Measurements from ENCODE around the gene MT1A. TPM values are rescaled to one million over a fixed set of nuclear protein-coding genes. Genes with fewer than 3 reads are reported as not detected.

The MT1A gene
- total RNA-seq, 1 experiment from 2014 or later: 2.8 TPM

DNA sequence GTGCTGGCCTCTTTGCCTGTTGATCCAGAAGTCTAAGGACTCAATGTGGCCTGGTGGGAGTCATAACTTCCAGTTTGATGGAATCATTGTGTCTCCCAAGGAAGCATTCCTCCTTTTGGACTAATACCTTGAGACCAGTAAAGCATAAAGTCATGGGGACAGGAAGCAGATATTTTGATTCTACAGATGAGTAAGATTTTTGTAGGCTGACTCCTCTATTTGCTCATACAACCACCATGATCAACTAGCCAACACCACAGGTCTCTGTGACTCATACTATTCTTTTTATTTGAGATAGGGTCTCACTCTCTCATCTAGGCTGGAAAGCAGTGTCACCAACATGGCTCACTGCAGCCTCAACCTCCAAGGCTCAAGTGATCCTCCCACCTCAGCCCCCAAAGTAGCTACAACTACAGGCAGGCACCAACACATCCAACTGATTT, 23.9 kb upstream of the MT1A start:
- Mint-ChIP-seq H3K27me3 (ENCODE audit: low read depth) (peaks cover 93% of the 10 kb centered on the region), H3K27ac (no peak overlapping the region), H3K4me3 (no peak overlapping the region), H3K36me3 (no peaks in the 10 kb centered on the region), H3K4me1 (peaks cover 42% of the 10 kb centered on the region), H3K9me3 (no peaks in the 10 kb centered on the region)
- ChIA-PET POLR2A (no interaction called here), CTCF (no interaction called here)
- no peak for DNase-seq (ENCODE audit: low spot score)
- TF ChIP-seq RORB (CRISPR knock-in tag; IDR thresholded peaks at IDR 0.05) (no peak), EMX1 (CRISPR knock-in tag; IDR thresholded peaks at IDR 0.05) (no peak), RELA (CRISPR knock-in tag; IDR thresholded peaks at IDR 0.05; ENCODE audit: borderline replicate concordance) (no peak), HMGA2 (CRISPR knock-in tag; IDR thresholded peaks at IDR 0.05) (no peak), TEAD4 (CRISPR knock-in tag; IDR thresholded peaks at IDR 0.05) (no peak), NR1H2 (CRISPR knock-in tag; IDR thresholded peaks at IDR 0.05) (no peak)
- TF ChIP-seq, protein P1, sequence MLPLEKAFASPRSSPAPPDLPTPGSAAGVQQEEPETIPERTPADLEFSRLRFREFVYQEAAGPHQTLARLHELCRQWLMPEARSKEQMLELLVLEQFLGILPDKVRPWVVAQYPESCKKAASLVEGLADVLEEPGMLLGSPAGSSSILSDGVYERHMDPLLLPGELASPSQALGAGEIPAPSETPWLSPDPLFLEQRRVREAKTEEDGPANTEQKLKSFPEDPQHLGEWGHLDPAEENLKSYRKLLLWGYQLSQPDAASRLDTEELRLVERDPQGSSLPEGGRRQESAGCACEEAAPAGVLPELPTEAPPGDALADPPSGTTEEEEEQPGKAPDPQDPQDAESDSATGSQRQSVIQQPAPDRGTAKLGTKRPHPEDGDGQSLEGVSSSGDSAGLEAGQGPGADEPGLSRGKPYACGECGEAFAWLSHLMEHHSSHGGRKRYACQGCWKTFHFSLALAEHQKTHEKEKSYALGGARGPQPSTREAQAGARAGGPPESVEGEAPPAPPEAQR (CRISPR knock-in tag; IDR thresholded peaks at IDR 0.05): no peak
- TF ChIP-seq, protein P2, sequence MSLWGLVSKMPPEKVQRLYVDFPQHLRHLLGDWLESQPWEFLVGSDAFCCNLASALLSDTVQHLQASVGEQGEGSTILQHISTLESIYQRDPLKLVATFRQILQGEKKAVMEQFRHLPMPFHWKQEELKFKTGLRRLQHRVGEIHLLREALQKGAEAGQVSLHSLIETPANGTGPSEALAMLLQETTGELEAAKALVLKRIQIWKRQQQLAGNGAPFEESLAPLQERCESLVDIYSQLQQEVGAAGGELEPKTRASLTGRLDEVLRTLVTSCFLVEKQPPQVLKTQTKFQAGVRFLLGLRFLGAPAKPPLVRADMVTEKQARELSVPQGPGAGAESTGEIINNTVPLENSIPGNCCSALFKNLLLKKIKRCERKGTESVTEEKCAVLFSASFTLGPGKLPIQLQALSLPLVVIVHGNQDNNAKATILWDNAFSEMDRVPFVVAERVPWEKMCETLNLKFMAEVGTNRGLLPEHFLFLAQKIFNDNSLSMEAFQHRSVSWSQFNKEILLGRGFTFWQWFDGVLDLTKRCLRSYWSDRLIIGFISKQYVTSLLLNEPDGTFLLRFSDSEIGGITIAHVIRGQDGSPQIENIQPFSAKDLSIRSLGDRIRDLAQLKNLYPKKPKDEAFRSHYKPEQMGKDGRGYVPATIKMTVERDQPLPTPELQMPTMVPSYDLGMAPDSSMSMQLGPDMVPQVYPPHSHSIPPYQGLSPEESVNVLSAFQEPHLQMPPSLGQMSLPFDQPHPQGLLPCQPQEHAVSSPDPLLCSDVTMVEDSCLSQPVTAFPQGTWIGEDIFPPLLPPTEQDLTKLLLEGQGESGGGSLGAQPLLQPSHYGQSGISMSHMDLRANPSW (CRISPR knock-in tag; conservative IDR thresholded peaks at IDR 0.05; ENCODE audit: low read depth): no peak
- TF ChIP-seq, protein P3, sequence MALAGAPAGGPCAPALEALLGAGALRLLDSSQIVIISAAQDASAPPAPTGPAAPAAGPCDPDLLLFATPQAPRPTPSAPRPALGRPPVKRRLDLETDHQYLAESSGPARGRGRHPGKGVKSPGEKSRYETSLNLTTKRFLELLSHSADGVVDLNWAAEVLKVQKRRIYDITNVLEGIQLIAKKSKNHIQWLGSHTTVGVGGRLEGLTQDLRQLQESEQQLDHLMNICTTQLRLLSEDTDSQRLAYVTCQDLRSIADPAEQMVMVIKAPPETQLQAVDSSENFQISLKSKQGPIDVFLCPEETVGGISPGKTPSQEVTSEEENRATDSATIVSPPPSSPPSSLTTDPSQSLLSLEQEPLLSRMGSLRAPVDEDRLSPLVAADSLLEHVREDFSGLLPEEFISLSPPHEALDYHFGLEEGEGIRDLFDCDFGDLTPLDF (CRISPR knock-in tag; IDR thresholded peaks at IDR 0.05): no peak
- TF ChIP-seq, protein P4, sequence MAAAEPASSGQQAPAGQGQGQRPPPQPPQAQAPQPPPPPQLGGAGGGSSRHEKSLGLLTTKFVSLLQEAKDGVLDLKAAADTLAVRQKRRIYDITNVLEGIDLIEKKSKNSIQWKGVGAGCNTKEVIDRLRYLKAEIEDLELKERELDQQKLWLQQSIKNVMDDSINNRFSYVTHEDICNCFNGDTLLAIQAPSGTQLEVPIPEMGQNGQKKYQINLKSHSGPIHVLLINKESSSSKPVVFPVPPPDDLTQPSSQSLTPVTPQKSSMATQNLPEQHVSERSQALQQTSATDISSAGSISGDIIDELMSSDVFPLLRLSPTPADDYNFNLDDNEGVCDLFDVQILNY (CRISPR knock-in tag; IDR thresholded peaks at IDR 0.05): no peak
- TF ChIP-seq, protein P5, sequence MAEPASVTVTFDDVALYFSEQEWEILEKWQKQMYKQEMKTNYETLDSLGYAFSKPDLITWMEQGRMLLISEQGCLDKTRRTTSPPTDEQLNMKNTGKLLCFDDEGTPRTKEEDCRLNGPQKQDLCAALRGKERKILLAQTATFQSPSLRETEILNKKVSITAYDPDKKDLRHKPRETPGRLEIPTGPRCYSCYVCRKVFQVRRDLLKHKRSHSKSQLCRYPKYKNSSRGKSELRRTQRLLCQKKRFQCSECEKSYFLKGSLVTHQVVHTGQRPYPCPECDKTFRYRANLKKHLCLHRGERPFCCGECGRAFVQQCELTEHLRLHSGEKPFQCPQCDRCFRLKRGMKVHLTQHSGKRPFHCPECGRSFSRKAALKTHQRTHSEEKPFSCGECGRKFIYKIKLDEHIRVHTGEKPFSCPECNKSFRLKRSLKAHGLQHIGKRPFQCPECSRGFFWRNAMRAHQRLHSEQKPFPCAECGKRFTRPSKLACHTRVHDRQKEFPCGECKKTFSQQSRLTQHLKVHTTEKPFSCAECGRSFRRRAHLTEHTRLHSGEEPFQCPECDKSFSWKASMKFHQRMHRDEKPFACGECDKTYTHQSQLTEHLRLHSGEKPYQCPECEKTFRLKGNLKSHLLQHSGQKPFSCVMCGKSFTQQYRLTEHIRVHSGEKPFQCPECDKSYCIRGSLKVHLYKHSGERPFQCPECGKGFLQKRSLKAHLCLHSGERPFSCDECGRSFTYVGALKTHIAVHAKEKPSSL (CRISPR knock-in tag; conservative IDR thresholded peaks at IDR 0.05): no peak
- ATAC-seq: no peak

DNA sequence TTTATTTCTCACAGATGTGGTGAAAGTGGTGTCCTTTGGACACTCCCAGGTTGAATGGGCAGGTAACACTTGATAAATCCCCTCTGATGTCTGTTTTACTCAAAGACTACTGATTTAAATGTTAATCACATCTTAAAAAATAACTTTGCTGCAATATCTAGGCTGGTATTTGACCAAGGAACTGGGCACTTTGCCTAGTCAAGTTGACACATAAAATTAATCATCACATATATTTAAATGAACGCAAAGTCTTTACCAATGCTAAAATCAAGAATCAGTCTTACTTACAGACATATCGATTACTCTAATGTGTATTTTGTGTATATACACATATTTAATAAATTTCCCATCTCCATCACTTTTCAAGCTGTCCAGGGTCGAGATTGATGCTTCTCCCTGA, 23.1 kb upstream of the MT1A start:
- Mint-ChIP-seq H3K9me3 (no peaks in the 10 kb centered on the region), H3K4me3 (no peak overlapping the region), H3K27ac (no peak overlapping the region), H3K36me3 (no peaks in the 10 kb centered on the region), H3K4me1 (peaks cover 38% of the 10 kb centered on the region), H3K27me3 (ENCODE audit: low read depth) (peaks cover 93% of the 10 kb centered on the region)
- DNase-seq (ENCODE audit: low spot score) (no peak), ATAC-seq (no peak)
- POLR2A ChIA-PET: no interaction called here
- CTCF ChIA-PET: interaction anchor here (1.1 kb wide), 1 partner anchor 15 kb away, joined by 3 read pairs; no protein-coding TSS in a partner anchor
- TF ChIP-seq, protein P6, sequence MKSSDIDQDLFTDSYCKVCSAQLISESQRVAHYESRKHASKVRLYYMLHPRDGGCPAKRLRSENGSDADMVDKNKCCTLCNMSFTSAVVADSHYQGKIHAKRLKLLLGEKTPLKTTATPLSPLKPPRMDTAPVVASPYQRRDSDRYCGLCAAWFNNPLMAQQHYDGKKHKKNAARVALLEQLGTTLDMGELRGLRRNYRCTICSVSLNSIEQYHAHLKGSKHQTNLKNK (CRISPR knock-in tag; IDR thresholded peaks at IDR 0.05): no peak
- TF ChIP-seq, protein P7, sequence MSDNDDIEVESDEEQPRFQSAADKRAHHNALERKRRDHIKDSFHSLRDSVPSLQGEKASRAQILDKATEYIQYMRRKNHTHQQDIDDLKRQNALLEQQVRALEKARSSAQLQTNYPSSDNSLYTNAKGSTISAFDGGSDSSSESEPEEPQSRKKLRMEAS (CRISPR knock-in tag; IDR thresholded peaks at IDR 0.05): no peak
- TF ChIP-seq EMX1 (CRISPR knock-in tag; IDR thresholded peaks at IDR 0.05) (no peak), ELF4 (CRISPR knock-in tag; IDR thresholded peaks at IDR 0.05; ENCODE audit: low read depth) (no peak), ESRRA (CRISPR knock-in tag; IDR thresholded peaks at IDR 0.05; ENCODE audit: borderline replicate concordance) (no peak), TEAD1 (CRISPR knock-in tag; IDR thresholded peaks at IDR 0.05) (no peak), ZNF317 (CRISPR knock-in tag; IDR thresholded peaks at IDR 0.05; ENCODE audit: borderline replicate concordance, low read depth) (no peak), ZNF396 (CRISPR knock-in tag; IDR thresholded peaks at IDR 0.05; ENCODE audit: borderline replicate concordance) (no peak), ZNF416 (CRISPR knock-in tag; IDR thresholded peaks at IDR 0.05) (no peak), NR1H2 (CRISPR knock-in tag; IDR thresholded peaks at IDR 0.05) (no peak), ZNF423 (CRISPR knock-in tag; IDR thresholded peaks at IDR 0.05) (no peak), OVOL2 (CRISPR knock-in tag; IDR thresholded peaks at IDR 0.05; ENCODE audit: borderline replicate concordance) (no peak), TP53 (CRISPR knock-in tag; IDR thresholded peaks at IDR 0.05) (no peak), MXD4 (CRISPR knock-in tag; IDR thresholded peaks at IDR 0.05; ENCODE audit: borderline replicate concordance) (no peak), ZNF232 (CRISPR knock-in tag; IDR thresholded peaks at IDR 0.05) (no peak), GRHL2 (CRISPR knock-in tag; IDR thresholded peaks at IDR 0.05; ENCODE audit: insufficient replicate concordance, severe bottlenecking) (no peak), NR3C1 (CRISPR knock-in tag; conservative IDR thresholded peaks at IDR 0.05; ENCODE audit: low read depth) (no peak)
- TF ChIP-seq, protein P8, sequence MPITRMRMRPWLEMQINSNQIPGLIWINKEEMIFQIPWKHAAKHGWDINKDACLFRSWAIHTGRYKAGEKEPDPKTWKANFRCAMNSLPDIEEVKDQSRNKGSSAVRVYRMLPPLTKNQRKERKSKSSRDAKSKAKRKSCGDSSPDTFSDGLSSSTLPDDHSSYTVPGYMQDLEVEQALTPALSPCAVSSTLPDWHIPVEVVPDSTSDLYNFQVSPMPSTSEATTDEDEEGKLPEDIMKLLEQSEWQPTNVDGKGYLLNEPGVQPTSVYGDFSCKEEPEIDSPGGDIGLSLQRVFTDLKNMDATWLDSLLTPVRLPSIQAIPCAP (CRISPR knock-in tag; IDR thresholded peaks at IDR 0.05): no peak
